AG09319 (cell line): Measurements from ENCODE around the gene SPCS2.
"Not testable (repeated sequence)": the region's sequence is repeated elsewhere in the genome, so short reads cannot be mapped to it uniquely, and the experiment has no call there.

Source experiments
- DNase-seq: peaks from one replicate; pipeline ENCODE4 v3.0.0-alpha.2; 2010; ENCODE audit warnings: low read depth; ENCODE audit errors: extremely low read depth
- CTCF ChIP-seq: IDR thresholded peaks from 2 replicates; pipeline ENCODE4 v1.5.1; 2011; ENCODE audit warnings: low read depth, mild to moderate bottlenecking, inconsistent platforms, low read length, moderate library complexity

The SPCS2 gene

GRCh38 chr11:74984730-74985129, 35.7 kb downstream of the SPCS2 start:
- TF ChIP-seq CTCF: no peak
- no peak for DNase-seq

GRCh38 chr11:74988541-74989259, 39.6 kb downstream of the SPCS2 start, which contains the start of gene NEU3:
Gene NEU3, plus strand, starts transcription at chr11:74988933. Its CDS starts 128 bp downstream, at chr11:74989061.
- TF ChIP-seq CTCF: no peak
- peak; percentile 27 for DNase-seq

- no peak for TF ChIP-seq CTCF
- DNase-seq: no peak
These were observed 40.2 kb downstream of the SPCS2 start for GRCh38 chr11:74989260-74989638.

- DNase-seq: not testable (repeated sequence)
These were observed 41.1 kb downstream of the SPCS2 start for GRCh38 chr11:74990150-74990549.

GRCh38 chr11:74990941-74991340, 41.9 kb downstream of the SPCS2 start:
- no peak for DNase-seq
- no peak for TF ChIP-seq CTCF

GRCh38 chr11:74992852-74993251, 43.8 kb downstream of the SPCS2 start:
- no peak for DNase-seq
- TF ChIP-seq CTCF: no peak

GRCh38 chr11:75000975-75001354, 51.9 kb downstream of the SPCS2 start:
- no peak for DNase-seq

More at GRCh38 chr11:75000975-75001354, 51.9 kb downstream of the SPCS2 start:
- TF ChIP-seq CTCF: no peak
